Muscle of leg (tissue), 11 donors: Measurements from ENCODE around the gene MYO1E. TPM values are rescaled to one million over a fixed set of nuclear protein-coding genes. Genes with fewer than 3 reads are reported as not detected.

ENCODE experiments used
- DNase-seq: peaks from one replicate; pipeline ENCODE4 v3.0.0; 2013
- H3K27ac ChIP-seq: one replicate; pipeline ENCODE4 v1.5.1; 2013; ENCODE audit warnings: mild to moderate bottlenecking, low read length, control low read depth
- H3K27me3 ChIP-seq: one replicate; pipeline ENCODE4 v1.6.1; 2013; ENCODE audit warnings: low read length; ENCODE audit not compliant: control insufficient read depth, insufficient read depth
- H3K36me3 ChIP-seq: one replicate; pipeline ENCODE4 v1.6.1; 2013; ENCODE audit warnings: low read length; ENCODE audit not compliant: control insufficient read depth, insufficient read depth
- H3K4me1 ChIP-seq: one replicate; pipeline ENCODE4 v1.6.1; 2013; ENCODE audit warnings: low read length; ENCODE audit not compliant: control insufficient read depth, insufficient read depth
- H3K4me3 ChIP-seq: one replicate; pipeline ENCODE4 v1.5.1; 2013; ENCODE audit warnings: low read length, control low read depth
- H3K9me3 ChIP-seq: replicated peaks from 2 replicates; pipeline ENCODE4 v1.6.1; 2013; ENCODE audit warnings: low read depth, low read length; ENCODE audit not compliant: control insufficient read depth
- WGBS: methylation state at CpG from one replicate; pipeline ENCODE4 v1.1.5; 2013; ENCODE audit warnings: missing lambda C conversion rate; ENCODE audit not compliant: insufficient coverage; 5-methylcytosine and 5-hydroxymethylcytosine counted together
- polyA plus RNA-seq, 8 donors: library from polyadenylated mRNA; unstranded; fragments of 120-200 nt; gene quantifications; one replicate each; pipeline versions ENCODE4 v1.2.1 to v1.2.3, GENCODE V29; 2013; ENCODE audit warnings: inconsistent platforms in 1 of 8, low replicate concordance in 1 of 8; ENCODE audit not compliant: insufficient read length in 8 of 8, insufficient read depth in 1 of 8
- total RNA-seq: library from RNA; stranded (reverse); fragments of 120-200 nt; gene quantifications from one replicate; pipeline ENCODE4 v1.2.4, GENCODE V29; 2013

The MYO1E gene
- total and polyA plus RNA-seq, 9 donors: 30.2 to 44.0 (median 36.1) TPM

DNA sequence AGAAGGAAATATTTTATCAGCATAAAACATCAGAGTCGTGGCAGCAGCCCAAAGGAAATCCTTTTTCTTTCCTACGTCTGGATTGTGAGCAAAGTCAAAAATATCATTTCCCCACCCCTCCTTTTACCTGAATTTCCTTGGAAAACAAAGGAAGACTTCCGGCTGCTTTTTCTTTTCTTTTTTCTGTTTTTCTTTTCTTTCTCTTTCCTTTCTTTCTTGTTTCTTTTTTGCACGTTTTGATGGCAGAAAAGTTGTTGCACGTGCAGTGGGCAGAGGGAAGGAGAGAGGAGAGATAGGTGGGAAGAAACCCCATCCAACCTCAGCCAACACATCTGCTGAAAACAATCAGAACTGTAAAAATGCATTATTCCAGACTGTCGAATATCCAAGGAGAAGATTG, 544 bp upstream of the MYO1E start:
- H3K9me3 ChIP-seq: no peaks in the 10 kb centered on the region
- H3K27me3 ChIP-seq: peaks cover 2% of the 10 kb centered on the region
- peaks cover 21% of the 10 kb centered on the region for H3K4me1 ChIP-seq
- H3K27ac ChIP-seq: peak overlapping the region; percentile 97
- no peaks in the 10 kb centered on the region for H3K36me3 ChIP-seq
- WGBS: no CpG with 5 or more reads among the region's 6 CpGs
- H3K4me3 ChIP-seq: peak overlapping the region; percentile 90
- no peak for DNase-seq

DNA sequence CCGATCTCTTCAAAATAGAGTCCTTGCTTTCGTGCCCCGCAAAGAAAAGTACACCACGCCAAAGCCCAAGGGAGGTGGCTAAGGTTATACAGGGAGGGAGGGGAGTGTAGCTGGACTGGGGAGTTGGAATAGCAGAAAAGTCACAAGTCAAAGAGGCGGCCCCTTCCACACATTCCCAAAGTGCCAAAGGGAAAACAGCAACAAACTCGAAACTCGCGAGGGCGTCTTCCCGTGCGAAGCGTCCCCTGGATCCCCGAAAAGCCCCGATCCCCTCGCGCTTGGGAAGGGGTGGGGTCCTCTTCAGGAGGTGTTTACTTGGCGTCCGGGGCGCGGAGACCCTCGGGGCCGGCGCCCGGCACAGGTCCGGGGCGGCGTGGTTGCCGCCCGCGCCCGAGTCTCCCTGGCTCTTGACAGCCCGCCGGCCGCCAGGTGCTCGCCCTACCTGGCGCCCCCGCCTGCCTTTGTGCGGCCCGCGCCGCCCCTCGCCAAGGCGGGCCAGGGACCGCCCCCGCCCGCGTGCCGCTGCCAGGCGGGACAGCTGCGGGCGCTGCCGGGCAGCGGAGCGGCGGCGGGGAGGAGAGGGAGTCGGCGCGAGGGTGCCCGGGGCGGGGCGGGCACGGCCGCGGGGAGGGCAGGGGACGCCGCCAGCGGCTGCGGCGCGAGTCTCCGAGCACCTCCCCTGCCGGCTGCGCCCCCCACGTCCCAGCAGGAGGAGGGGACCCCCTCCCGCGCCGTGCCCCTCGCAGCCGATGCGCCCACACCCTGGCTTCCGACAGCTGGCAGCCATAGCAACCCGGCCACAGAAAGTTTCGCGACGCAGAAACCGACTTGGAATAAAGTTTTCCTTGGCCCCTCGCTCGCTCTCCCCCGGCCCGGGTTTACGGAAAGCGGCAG, 966 bp downstream of the MYO1E start:
- DNase-seq: peak; percentile 53
- Histone ChIP-seq H3K27me3 (peaks cover 2% of the 10 kb centered on the region), H3K27ac (peak overlapping the region; percentile 97), H3K9me3 (no peaks in the 10 kb centered on the region), H3K36me3 (no peaks in the 10 kb centered on the region), H3K4me3 (peak overlapping the region; percentile 90), H3K4me1 (peaks cover 23% of the 10 kb centered on the region)
- WGBS: under 1% methylated on average over 84 of the region's 93 CpGs

DNA sequence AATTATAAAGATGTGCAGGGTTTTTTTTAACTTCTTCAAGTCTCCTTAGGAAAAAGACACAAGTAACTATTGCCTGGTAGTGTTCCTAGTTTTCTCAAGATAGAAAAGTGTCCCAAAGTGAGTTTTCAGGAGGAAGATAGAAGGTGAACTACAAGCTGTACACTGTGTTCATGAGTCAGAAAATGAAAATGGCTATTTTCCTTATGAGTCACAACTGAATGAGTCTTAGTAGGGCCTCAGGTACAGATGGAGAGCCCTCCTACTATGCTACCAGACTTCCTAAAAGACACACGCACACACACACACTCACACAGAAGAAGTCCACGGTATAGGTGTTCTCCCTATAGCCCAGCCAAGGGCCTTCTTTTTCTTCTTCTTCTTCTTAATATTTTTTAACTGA, 3.1 kb downstream of the MYO1E start:
- Histone ChIP-seq H3K27ac (no peak overlapping the region), H3K4me3 (no peak overlapping the region), H3K27me3 (peaks cover 2% of the 10 kb centered on the region), H3K36me3 (no peaks in the 10 kb centered on the region), H3K9me3 (no peaks in the 10 kb centered on the region), H3K4me1 (peaks cover 23% of the 10 kb centered on the region)
- DNase-seq: no peak
- 100% methylated on average over 1 of the region's 2 CpGs for WGBS

DNA sequence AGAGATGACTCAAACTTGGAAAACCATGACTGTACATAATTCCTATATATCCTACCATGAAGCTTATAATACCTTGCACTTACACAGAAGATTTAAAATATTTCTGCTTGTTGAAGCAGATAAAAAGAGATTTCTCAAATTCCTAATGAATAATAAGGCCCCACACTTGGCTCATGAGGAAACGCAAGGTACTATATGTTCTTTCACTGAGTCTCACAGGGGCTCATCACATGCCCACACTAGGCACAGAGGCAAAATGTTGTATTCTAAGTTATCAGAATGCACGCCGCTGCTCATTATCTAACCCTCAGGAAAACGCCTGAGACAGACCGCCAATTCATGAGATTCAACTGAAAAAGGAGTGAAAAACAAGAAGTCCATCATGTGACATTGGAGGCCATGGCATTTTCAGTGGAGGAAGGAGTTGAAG, 5.6 kb downstream of the MYO1E start:
- Histone ChIP-seq H3K27me3 (peaks cover 2% of the 10 kb centered on the region), H3K36me3 (no peaks in the 10 kb centered on the region), H3K4me1 (peaks cover 17% of the 10 kb centered on the region), H3K4me3 (no peak overlapping the region), H3K27ac (no peak overlapping the region), H3K9me3 (no peaks in the 10 kb centered on the region)
- 72% methylated on average over 2 of the region's 5 CpGs for WGBS
- DNase-seq: peak; percentile 51

DNA sequence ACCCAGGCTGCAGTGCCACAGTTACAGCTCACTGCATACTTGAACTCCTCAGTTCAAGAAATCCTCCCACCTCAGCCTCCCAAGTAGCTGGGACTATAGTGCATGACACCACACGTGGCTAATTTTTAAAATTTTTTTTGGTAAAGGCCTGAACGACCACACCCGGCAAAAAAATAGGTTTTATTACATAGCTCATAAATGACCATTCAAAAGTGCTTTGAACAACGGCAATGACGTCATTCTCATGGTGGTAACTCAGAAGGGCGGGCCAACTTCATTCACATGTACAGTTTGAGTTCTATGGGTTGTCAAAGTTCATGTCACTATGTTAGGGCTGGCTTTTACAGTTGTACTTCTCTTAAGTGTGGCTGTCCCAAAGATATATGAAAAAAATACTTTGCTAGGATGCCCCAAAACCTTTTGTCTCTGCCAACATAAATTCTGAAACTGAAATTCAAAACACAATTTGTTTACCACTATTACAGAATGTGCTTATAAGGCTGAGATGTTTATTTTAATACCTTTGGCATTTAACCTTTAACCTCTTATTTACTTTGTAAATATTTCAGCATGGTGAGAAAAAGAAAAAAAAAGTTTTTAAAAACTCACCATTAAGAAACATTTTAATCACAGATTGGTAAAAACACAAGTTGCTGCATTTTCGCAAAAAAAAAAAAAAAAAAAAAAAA, 6.2 kb downstream of the MYO1E start:
- no peak for DNase-seq
- peaks cover 2% of the 10 kb centered on the region for H3K27me3 ChIP-seq
- H3K36me3 ChIP-seq: no peaks in the 10 kb centered on the region
- no peak overlapping the region for H3K4me3 ChIP-seq
- H3K4me1 ChIP-seq: peaks cover 16% of the 10 kb centered on the region
- WGBS: no CpG with 5 or more reads among the region's 7 CpGs
- H3K9me3 ChIP-seq: no peaks in the 10 kb centered on the region
- H3K27ac ChIP-seq: no peak overlapping the region

DNA sequence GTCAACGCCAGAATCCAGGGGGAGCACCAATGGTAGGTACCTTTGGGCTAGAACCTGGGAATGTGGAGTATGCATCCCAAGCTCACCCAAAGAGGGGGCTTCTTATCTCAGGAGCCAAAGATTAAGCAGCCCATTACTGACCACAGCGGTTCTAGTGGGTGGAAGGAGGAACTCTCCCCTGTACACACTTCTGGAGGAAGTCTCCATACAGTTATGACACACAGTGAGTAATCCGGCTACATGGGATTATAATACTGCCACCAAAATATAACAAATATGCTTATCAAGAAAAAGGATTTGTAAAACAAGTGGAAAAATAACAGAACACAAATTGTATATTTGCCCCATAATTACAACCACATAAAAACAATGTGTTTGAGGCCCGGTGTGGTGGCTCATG, 8.4 kb downstream of the MYO1E start:
- no peak for DNase-seq
- 100% methylated on average over 1 of the region's 4 CpGs for WGBS
- H3K4me3 ChIP-seq: no peak overlapping the region
- H3K9me3 ChIP-seq: no peaks in the 10 kb centered on the region
- H3K36me3 ChIP-seq: no peaks in the 10 kb centered on the region
- H3K27ac ChIP-seq: no peak overlapping the region
- H3K4me1 ChIP-seq: peaks cover 2% of the 10 kb centered on the region
- no peaks in the 10 kb centered on the region for H3K27me3 ChIP-seq

DNA sequence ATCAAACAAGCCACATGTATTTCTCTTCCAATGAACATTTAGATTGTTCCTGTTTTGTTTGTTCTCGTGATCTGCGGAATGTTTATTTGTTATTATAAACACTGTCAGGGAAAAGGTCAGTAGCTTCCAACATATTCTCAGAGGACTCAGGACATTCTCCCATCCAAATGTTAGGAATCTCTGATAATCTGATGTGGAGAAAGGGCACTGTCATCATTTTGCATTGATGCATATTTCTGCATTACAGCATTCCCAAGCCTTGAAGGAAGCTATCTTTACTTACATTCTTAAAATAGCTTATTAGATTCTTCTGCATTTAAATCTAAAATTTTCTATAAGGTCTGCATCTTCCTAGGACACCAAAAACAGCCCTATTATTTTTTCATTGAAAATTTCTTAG, 10.3 kb downstream of the MYO1E start:
- Histone ChIP-seq H3K4me3 (no peak overlapping the region), H3K27me3 (no peaks in the 10 kb centered on the region), H3K9me3 (no peaks in the 10 kb centered on the region), H3K36me3 (no peaks in the 10 kb centered on the region), H3K4me1 (peaks cover 1% of the 10 kb centered on the region), H3K27ac (no peak overlapping the region)
- WGBS: no CpG with 5 or more reads among the region's 2 CpGs
- DNase-seq: no peak

DNA sequence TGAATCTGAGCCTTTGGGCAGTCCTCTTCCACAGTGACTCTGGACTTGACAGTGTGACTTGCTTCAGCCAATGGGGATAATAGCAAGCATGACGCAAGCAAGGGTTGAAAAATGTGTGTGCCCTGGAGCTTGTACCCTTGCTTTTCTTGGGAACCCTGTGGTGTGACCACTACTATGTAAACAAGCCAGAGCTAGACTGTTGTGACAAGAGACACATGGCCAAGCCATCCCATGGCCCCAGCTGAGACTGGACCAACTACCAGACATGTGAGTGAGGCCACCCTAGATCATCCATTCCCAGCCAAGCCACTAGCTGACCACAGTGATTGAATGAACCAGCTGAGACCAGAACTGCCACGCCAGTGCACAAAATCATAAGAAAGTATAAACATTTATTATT, 11.8 kb downstream of the MYO1E start:
- Histone ChIP-seq H3K4me3 (no peak overlapping the region), H3K9me3 (no peaks in the 10 kb centered on the region), H3K27ac (no peak overlapping the region), H3K36me3 (no peaks in the 10 kb centered on the region), H3K4me1 (no peaks in the 10 kb centered on the region), H3K27me3 (no peaks in the 10 kb centered on the region)
- WGBS: 75% methylated on average over 1 of the region's 2 CpGs
- DNase-seq: no peak

DNA sequence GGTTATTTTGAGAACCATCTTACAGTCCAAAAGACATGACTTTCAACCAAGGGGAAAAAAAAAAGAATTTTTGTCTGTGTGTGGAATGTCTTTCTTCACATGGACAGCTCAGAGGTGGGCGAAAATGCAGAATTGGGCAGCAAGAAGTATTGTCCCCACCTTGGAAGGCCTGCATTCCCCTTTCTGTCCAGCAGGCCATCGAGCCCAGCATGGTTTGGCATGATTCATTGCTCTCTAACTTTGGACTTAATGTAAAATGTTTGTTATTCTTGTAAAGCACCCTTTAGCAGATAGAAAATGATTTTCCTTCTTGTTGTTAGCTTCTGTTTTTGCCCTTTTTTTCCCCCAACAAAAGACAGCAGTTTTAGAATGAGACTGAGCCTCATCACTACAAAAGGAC, 12.4 kb downstream of the MYO1E start:
- no peaks in the 10 kb centered on the region for H3K36me3 ChIP-seq
- H3K27ac ChIP-seq: no peak overlapping the region
- no CpG with 5 or more reads among the region's 2 CpGs for WGBS
- DNase-seq: no peak
- no peaks in the 10 kb centered on the region for H3K9me3 ChIP-seq
- H3K4me1 ChIP-seq: no peaks in the 10 kb centered on the region
- no peaks in the 10 kb centered on the region for H3K27me3 ChIP-seq
- no peak overlapping the region for H3K4me3 ChIP-seq

DNA sequence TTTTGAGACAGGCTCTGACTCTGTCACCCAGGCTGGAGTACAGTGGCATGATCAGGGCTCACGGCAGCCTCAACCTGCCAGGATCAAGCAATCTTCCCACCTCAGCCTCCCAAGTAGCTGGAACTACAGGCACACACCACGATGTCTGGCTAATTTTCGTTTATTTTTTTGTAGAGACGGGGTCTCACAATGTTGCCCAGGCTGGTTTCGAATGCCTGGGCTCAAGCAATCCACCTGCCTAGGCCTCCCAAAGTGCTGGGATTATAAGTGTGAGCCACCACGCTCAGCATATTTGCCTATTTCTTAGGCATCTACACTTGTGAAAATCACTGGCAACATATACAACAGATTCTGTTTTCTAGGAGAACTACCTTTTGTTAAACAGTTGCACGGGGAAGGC, 16.9 kb downstream of the MYO1E start:
- H3K27me3 ChIP-seq: no peaks in the 10 kb centered on the region
- no peaks in the 10 kb centered on the region for H3K9me3 ChIP-seq
- no peaks in the 10 kb centered on the region for H3K36me3 ChIP-seq
- DNase-seq: no peak
- no peak overlapping the region for H3K4me3 ChIP-seq
- 92% methylated on average over 5 of the region's 7 CpGs for WGBS
- no peak overlapping the region for H3K27ac ChIP-seq
- H3K4me1 ChIP-seq: no peaks in the 10 kb centered on the region
